NOMO-1 treated with dmso at 0.1 percent for 144 hours (cell line): ENCODE measurements around the gene FKBP1B.
"Not testable (repeated sequence)": the region's sequence is repeated elsewhere in the genome, so short reads cannot be mapped to it uniquely, and the experiment has no call there.

Experiments
- DNase-seq: peaks from one replicate; lab custom pipeline; 2025; ENCODE audit not compliant: unreplicated experiment; lab: John Stamatoyannopoulos, UW

The FKBP1B gene

GRCh38 chr2:24058564-24059271, 9.2 kb downstream of the FKBP1B start:
- no peak for DNase-seq

DNA sequence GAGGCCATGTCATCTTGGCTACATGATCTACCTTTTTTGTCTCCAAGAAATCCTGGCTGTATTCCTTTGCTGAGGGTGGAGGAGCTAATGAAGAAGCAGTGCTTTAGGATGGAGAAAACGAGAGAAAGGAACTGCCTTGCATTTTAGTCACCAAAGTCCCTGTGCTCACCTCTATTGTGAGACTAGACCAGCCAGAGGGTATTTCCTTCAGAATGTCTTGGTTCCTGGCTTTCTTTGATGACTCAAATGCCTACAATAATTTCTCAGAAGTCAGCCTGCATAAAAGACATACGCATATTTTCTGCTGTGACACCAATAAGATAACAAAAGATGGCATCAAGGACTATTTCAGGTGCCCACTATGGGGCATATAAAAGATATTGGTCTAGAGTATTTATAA, 15.8 kb downstream of the FKBP1B start:
- DNase-seq = no peak

DNA sequence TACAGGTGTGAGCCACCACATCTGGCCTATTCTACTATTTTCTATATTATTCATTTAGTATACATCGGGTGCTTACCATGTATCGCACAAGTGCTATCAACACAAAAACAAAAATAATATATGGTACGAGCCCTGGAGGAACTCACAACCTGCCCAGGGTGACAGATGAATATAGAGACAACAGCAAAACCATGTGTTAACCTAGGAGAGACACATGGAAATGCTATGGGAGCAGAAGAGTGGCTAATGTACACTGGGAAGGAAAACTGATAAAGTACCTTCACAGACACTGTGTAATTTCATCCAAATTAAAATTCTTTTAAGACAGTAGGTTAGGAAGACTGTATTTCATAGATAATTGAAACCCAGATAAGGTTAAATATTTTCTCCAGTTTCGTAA, 22.7 kb downstream of the FKBP1B start:
- no peak for DNase-seq

DNA sequence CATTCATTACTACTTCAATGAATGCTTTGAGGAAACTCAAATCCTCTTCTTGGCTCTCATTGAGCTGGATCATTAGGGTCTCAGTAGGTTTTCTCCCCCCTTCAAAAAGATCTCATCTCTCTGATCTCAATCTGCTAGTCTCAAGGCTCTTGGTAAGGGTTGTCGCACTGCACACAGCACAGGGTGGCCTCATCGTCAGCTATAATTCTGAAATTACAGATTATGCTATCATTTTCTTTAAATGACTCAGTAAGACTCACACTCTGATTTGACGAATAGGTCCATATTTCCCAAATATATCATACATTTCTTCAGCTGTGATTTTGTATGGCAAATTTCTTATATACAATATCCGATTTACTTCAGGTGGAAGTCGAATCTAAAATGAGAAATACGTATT, 24.3 kb downstream of the FKBP1B start:
- no peak for DNase-seq

- DNase-seq = no peak
Observed at GRCh38 chr2:24075259-24075658, 25.7 kb downstream of the FKBP1B start.

- peak; percentile 99 for DNase-seq
Observed at GRCh38 chr2:24075915-24076848, 26.6 kb downstream of the FKBP1B start, which contains the start of gene SF3B6. SF3B6 (minus strand) TSS chr2:24076326; CDS start chr2:24076229, 97 bp downstream.

DNA sequence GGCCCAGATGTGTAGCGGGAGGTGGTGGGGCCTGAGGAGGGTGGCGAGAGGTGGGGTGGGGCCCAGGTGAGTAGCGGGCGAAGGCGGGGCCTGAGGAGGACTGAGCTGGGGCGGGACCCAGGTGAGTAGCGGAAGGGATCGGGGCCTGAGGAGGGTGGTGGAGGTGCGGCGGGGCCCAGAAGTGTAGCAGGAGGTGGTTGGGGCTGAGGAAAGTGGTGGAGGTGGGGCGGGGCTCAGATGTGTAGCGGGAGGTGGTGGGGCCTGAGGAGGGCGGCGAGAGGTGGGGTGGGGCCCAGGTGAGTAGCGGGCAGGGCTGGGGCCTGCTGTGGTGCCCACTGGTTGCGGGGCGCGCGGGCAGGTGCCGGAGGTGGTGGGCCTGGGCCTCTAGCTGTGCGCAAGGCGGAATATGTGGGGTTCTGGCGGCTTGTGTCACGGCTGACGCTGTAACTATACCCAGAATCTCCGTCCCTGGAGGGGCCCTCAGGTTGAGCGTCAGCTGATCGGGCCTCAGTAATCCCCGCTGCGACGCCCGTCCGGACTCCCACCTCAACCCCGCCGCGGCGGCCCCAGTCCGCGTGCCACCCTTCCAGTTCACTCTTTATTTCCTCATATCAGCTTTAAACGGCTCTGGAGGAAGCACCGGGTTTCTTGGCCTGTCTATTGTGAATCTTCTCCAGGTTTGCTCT, 27.5 kb downstream of the FKBP1B start:
- peak; percentile 65 for DNase-seq

GRCh38 chr2:24077535-24077877, 28.0 kb downstream of the FKBP1B start:
- DNase-seq = no peak

DNA sequence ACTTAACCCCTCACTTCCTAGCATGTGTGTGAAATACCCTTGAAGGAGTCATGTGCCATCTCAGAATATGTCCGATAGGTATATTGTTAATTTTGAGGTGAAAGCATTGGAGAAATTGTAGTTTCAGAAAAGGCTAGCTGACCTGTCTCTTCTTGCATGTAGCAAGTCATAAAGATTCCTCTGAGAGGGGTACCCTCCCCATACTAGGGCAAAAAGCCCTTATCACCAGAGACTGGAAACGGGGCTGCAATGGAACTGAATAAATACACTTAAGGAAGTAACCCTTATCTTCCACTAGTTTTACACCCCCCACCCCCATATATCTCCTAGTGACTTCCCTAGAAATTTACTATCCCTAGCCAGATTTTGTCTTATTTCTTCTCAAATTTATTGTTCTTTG, 28.3 kb downstream of the FKBP1B start:
- DNase-seq = no peak

DNA sequence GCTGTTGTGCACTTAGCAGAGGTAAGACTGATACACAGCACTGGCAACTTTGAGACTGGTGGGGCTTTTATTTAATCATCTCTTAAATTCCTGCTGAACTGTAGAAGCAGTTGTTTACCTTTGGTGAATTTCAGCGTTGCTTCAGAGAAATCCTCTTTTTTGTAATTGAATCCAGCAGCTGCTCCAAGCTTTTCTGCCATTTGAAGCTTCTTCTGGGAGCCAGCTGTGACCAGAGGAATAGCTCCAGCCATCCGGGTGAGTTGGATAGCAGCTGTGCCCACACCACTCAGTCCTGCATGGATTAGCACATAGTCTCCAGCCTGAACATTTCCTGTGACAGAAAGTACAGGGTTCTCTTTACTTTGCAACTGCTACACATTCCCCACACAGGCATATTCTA, 31.2 kb downstream of the FKBP1B start:
- no peak for DNase-seq

DNA sequence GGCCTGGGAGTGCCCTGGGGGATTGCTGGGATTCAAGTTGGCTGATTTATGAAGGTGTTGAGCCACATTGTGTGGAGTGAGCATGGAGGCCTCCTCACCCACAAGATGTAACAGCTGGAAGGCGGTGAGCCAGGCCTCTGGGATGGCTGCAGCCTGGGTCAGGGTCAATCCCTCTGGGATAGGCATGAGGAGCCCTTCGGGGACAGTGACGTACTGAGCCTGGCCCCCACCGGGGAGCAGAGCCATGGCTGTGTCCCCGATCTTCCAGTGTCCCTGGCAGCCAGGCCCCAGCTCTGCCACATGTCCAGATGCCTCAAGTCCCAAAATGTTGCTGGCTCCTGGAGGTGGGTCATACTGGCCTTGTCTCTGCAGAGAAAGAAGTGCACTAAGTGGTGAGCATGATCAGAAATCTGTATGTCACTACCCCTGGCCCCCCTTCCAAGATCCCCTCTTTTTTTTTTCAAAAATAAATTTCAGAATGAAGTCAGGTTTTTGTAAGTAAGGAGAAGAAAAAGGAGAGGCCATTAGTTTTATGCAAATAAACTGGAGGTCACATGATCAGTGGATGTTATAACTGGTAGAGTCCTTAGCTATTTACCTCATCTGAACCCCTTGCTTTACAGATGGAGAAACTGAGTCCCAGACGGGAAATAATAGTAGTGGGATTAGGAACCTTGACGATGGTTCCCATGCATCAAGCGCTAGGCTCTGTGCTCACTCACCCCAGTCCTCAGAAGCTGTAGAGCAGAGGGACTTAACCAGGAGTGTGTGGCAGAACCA, 33.4 kb downstream of the FKBP1B start:
- DNase-seq = no peak

DNA sequence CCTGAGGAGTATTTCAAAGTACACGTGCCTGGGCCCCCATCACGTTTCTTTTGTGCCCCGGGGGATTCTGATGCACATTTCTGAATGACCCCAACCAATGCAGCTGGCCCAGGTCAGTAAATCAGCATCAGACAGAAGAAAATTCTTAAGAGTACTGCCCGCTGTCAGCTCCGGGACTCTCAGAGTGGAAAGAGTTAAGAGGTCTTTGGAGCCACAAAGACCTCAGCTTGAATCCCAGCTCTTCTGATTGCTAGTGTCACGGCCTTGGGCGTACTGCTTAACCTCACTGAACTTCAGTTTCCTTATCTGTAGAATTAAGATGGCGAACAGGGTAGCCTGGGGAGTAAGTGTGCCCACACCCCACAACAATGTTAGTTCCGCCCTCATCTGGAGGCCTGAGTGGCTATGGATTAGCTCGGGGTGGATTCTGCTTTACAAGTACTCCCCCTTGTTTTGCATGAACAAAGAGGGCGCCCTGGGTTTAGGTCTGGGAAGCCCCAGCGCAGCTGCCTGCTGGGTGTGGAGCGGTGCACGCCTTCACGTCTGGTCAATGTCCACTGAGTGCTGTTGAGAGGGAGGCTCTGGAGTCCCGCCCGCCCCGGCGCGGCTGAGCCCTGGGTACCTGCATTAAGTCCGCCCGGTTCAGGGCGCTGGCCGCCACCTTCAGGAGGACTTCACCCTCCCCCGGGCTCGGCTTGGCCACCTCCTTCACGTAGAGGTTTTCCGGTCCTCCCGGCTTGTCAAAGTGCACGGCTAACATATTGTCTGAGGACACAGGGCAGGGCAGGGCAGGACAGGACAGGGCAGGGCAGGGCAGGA, 34.2 kb downstream of the FKBP1B start:
- no peak for DNase-seq

DNA sequence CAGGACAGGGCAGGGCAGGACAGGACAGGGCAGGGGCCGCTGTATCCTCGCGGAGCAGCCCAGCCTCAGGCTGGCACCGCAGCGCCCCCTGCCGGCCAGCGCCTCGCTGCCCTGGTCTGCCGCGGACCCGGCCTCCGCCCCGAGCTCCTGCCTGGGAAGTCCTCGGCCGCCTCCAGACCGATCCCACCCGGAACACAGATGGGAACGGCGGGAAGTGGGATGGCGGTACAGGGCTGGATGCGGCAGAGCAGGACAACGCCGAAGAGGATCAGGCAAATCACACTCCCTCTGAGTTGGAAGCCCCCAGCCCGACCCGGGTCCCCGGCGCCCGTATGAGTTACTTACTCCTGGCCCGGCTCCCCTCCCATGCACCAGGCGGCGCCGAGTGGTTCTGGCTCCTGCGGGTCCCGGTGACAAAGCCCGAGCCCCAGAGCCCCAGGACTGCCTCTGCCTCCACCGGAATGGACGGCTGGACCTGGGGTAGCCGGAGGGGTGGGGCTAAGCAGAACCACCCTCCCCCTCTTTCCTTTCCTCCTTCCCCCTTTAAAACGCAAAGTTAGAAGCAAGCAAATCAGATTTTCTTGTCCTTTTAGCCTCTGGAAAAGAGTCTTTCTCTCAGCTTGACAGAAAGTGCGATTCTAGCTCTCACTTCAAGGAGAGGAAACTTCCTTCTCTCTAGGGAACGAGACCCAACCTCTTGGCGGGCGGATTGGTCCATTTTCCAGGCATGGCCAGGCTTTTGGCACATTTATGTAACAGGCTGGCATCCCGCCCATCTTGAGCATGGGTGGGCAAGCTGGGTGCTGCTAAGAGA, 35.1 kb downstream of the FKBP1B start, which contains the start of gene TP53I3:
Gene TP53I3 (minus strand): TSS at position 449 of the 814 bp plus-strand sequence. CDS start 508 bp downstream, outside the sequence.
- no peak for DNase-seq

GRCh38 chr2:24085200-24085489, 35.6 kb downstream of the FKBP1B start:
- no peak for DNase-seq

DNA sequence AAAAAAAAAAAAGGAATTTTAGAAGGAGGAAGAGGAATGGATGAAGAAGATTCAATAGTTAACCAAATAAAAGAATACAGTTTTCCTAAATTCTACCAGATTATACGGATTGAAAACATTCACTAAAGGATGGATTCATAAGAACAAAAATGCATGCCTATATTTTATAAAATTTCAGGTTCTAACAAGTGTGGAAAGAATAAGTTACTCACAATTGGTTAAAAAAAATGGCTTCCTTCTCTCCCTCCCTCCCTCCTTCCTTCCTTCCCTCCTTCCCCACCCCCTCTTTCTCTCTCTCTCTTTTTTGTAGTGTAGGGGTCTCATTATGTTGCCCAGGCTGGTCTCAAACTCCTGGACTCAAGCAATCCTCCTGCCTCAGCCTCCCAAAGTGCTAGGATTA, 36.7 kb downstream of the FKBP1B start:
- no peak for DNase-seq

GRCh38 chr2:24087032-24087431, 37.5 kb downstream of the FKBP1B start:
- DNase-seq = no peak

DNA sequence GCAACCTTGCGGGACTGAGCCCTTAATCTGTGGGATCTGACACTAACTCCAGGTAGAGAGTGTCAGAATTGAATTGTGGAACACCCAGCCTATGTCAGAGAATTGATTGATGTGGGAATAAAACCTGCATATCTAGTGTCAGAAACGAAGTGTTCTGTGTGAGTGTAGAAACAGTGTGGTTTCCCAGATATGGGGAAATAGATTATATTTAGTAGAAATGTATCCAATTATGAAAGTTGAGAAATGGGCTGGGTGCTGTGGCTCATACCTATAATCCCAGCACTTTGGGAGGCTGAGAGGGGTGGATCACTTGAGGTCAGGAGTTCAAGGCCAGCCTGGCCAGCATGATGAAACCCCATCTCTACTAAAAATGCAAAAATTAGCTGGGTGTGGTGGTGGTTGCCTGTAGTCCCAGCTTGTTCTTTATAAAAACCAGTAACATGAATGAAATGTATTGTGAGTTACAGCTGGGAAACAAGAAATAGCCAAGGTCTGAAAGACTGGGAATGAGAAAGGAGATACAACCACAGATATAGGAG, 39.3 kb downstream of the FKBP1B start:
- peak; percentile 63 for DNase-seq

DNA sequence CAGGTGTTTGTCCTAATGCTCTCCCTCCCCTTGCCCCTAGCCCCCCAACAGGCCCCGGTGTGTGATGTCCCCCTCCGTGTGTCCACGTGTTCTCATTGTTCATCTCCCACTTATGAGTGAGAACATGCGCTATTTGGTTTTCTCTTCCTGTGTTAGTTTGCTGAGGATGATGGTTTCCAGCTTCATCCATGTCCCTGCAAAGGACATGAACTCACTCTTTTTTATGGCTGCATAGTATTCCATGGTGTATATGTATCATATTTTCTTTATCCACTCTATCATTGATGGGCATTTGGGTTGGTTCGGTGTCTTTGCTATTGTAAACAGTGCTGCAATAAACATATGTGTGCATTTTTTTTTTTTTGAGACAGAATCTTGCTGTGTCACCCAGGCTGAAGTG, 43.7 kb downstream of the FKBP1B start:
- not testable (repeated sequence) for DNase-seq

GRCh38 chr2:24095171-24095677, 45.7 kb downstream of the FKBP1B start:
- DNase-seq = not testable (repeated sequence)
